Measurements from ENCODE around the gene RABAC1.

Gene RABAC1

GRCh38 chr19:41920882-41921576 lies 38.1 kb downstream of the RABAC1 start:
- no peak for TF ChIP-seq CTCF (IDR thresholded peaks at IDR 0.05; ENCODE audit: extremely low read depth, missing control alignments)
- DNase-seq (ENCODE audit: low spot score), result no peak

- no peak for DNase-seq (ENCODE audit: low spot score)
- TF ChIP-seq CTCF (IDR thresholded peaks at IDR 0.05; ENCODE audit: extremely low read depth, missing control alignments), result no peak
These were observed 39.0 kb downstream of the RABAC1 start for GRCh38 chr19:41919948-41920712.

- no peak for TF ChIP-seq CTCF (IDR thresholded peaks at IDR 0.05; ENCODE audit: extremely low read depth, missing control alignments)
- no peak for DNase-seq (ENCODE audit: low spot score)
These were observed 40.4 kb downstream of the RABAC1 start for GRCh38 chr19:41918653-41919244.

GRCh38 chr19:41918095-41918494 lies 41.0 kb downstream of the RABAC1 start:
- no peak for TF ChIP-seq CTCF (IDR thresholded peaks at IDR 0.05; ENCODE audit: extremely low read depth, missing control alignments)
- no peak for DNase-seq (ENCODE audit: low spot score)

- no peak for TF ChIP-seq CTCF (IDR thresholded peaks at IDR 0.05; ENCODE audit: extremely low read depth, missing control alignments)
- no peak for DNase-seq (ENCODE audit: low spot score)
These were observed 41.4 kb downstream of the RABAC1 start for GRCh38 chr19:41917676-41918075.

- DNase-seq (ENCODE audit: low spot score), result no peak
- TF ChIP-seq CTCF (IDR thresholded peaks at IDR 0.05; ENCODE audit: extremely low read depth, missing control alignments), result no peak
These were observed 43.2 kb downstream of the RABAC1 start for GRCh38 chr19:41915776-41916414.
